GM23338 (cell line): ENCODE measurements around the gene KCTD14. TPM values are rescaled to one million over a fixed set of nuclear protein-coding genes. Genes with fewer than 3 reads are reported as not detected.

Source experiments
- ATAC-seq: fragments of 200-7000 bp; cut with Tn5 transposase; 3 replicates; pipeline ENCODE4 v1.9.1; 2020
- DNase-seq: peaks from one replicate; pipeline ENCODE4 v3.0.0-alpha.2; 2015; ENCODE audit warnings: low spot score
- H2AFZ ChIP-seq: fragments of 200-600 bp; sonication (generic); 2 replicates; pipeline ENCODE4 v1.8.0; 2016; ENCODE audit warnings: antibody characterized with exemption, mild to moderate bottlenecking, moderate library complexity
- H3F3A ChIP-seq: fragments of 200-600 bp; sonication (generic); replicated peaks from 2 replicates; pipeline ENCODE4 v1.8.0; 2017; ENCODE audit warnings: antibody characterized with exemption, mixed run types, low read depth
- H3K27ac ChIP-seq: fragments of 200-600 bp; sonication (generic); 2 replicates; pipeline ENCODE4 v1.6.1; 2016; ENCODE audit warnings: low read depth
- H3K27me3 ChIP-seq: fragments of 200-600 bp; sonication (generic); 2 replicates; pipeline ENCODE4 v1.8.0; 2016; ENCODE audit warnings: mild to moderate bottlenecking, mixed run types, moderate library complexity; ENCODE audit not compliant: insufficient read depth
- H3K36me3 ChIP-seq: fragments of 200-600 bp; sonication (generic); 2 replicates; pipeline ENCODE4 v1.8.0; 2016; ENCODE audit warnings: mild to moderate bottlenecking; ENCODE audit not compliant: insufficient read depth
- H3K4me1 ChIP-seq: fragments of 200-600 bp; sonication (generic); 2 replicates; pipeline ENCODE4 v1.8.0; 2016; ENCODE audit warnings: mild to moderate bottlenecking, moderate library complexity; ENCODE audit not compliant: insufficient read depth
- H3K4me2 ChIP-seq: fragments of 200-600 bp; sonication (generic); 2 replicates; pipeline ENCODE4 v1.7.1; 2017; ENCODE audit warnings: mixed run types
- H3K4me3 ChIP-seq: fragments of 200-600 bp; sonication (generic); 2 replicates; pipeline ENCODE4 v1.6.1; 2016; ENCODE audit warnings: mixed run types
- H3K79me2 ChIP-seq: fragments of 200-600 bp; sonication (generic); replicated peaks from 2 replicates; pipeline ENCODE4 v1.8.0; 2017; ENCODE audit warnings: mild to moderate bottlenecking; ENCODE audit not compliant: insufficient read depth
- H3K9me2 ChIP-seq: fragments of 200-600 bp; sonication (generic); 2 replicates; pipeline ENCODE4 v1.8.0; 2017; ENCODE audit not compliant: insufficient read depth
- H4K20me1 ChIP-seq: fragments of 200-600 bp; sonication (generic); replicated peaks from 2 replicates; pipeline ENCODE4 v1.8.0; 2017; ENCODE audit warnings: mild to moderate bottlenecking; ENCODE audit not compliant: insufficient read depth
- H3K27ac Mint-ChIP-seq: 2 replicates; pipeline ENCODE4 v1.8.0; 2020; ENCODE audit warnings: inconsistent platforms, mild to moderate bottlenecking, moderate library complexity, mixed read lengths
- H3K27me3 Mint-ChIP-seq: 3 replicates; pipeline ENCODE4 v1.8.0; 2022; ENCODE audit warnings: low read depth, mild to moderate bottlenecking, moderate library complexity, mixed read lengths, inconsistent platforms; ENCODE audit not compliant: insufficient read depth, poor library complexity
- H3K36me3 Mint-ChIP-seq: 3 replicates; pipeline ENCODE4 v1.8.0; 2021; ENCODE audit warnings: low read depth, mild to moderate bottlenecking, inconsistent platforms, moderate library complexity, mixed read lengths
- H3K4me1 Mint-ChIP-seq: 3 replicates; pipeline ENCODE4 v1.8.0; 2020; ENCODE audit warnings: mild to moderate bottlenecking, inconsistent platforms, mixed read lengths
- H3K4me3 Mint-ChIP-seq: 3 replicates; pipeline ENCODE4 v1.8.0; 2021; ENCODE audit warnings: moderate library complexity, mild to moderate bottlenecking, inconsistent platforms, mixed read lengths
- H3K9me3 Mint-ChIP-seq: 3 replicates; pipeline ENCODE4 v1.8.0; 2020; ENCODE audit warnings: moderate library complexity, mild to moderate bottlenecking, inconsistent platforms, mixed read lengths
- CREB1 ChIP-seq: fragments of 250-450 bp; sonication (Bioruptor Pico); IDR thresholded peaks from 2 replicates; pipeline ENCODE4 v1.5.0; 2020; ENCODE audit warnings: low read depth, mild to moderate bottlenecking, moderate library complexity
- CTCF ChIP-seq, 2 experiments: fragments of 200-600 bp in 1 of 2; sonication (generic) in 1 of 2; conservative IDR thresholded peaks; 2 replicates each; pipeline versions ENCODE4 v1.5.1 to v1.6.1; 2016 to 2017; ENCODE audit warnings: antibody characterized with exemption in 2 of 2, low read depth in 2 of 2, mild to moderate bottlenecking in 2 of 2, moderate library complexity in 1 of 2
- EZH2 ChIP-seq: fragments of 200-600 bp; sonication (generic); IDR thresholded peaks from one replicate; pipeline ENCODE4 v1.8.0; 2017; ENCODE audit warnings: antibody characterized with exemption, mild to moderate bottlenecking, low read depth; ENCODE audit not compliant: unreplicated experiment
- EZH2phosphoT487 ChIP-seq: fragments of 200-600 bp; sonication (generic); IDR thresholded peaks from one replicate; pipeline ENCODE4 v1.8.1; 2018; ENCODE audit warnings: antibody characterized with exemption; ENCODE audit not compliant: unreplicated experiment
- JUNB ChIP-seq: IDR thresholded peaks from one replicate; pipeline ENCODE4 v1.6.1; 2016; ENCODE audit warnings: antibody characterized with exemption; ENCODE audit not compliant: unreplicated experiment
- NANOG ChIP-seq: IDR thresholded peaks from 2 replicates; pipeline ENCODE4 v1.6.1; 2016; ENCODE audit warnings: antibody characterized with exemption, borderline replicate concordance
- POLR2AphosphoS5 ChIP-seq: IDR thresholded peaks from 2 replicates; pipeline ENCODE4 v1.6.1; 2016; ENCODE audit warnings: antibody characterized with exemption, low read depth
- REST ChIP-seq: IDR thresholded peaks from one replicate; pipeline ENCODE4 v1.6.1; 2018; ENCODE audit warnings: antibody characterized with exemption; ENCODE audit not compliant: unreplicated experiment
- STAT1 ChIP-seq: IDR thresholded peaks from one replicate; pipeline ENCODE4 v1.6.1; 2016; ENCODE audit warnings: antibody characterized with exemption; ENCODE audit not compliant: unreplicated experiment
- ZNF114 ChIP-seq: fragments of 250-450 bp; sonication (Bioruptor Pico); IDR thresholded peaks from 2 replicates; pipeline ENCODE4 v1.5.0; 2020; ENCODE audit warnings: mild to moderate bottlenecking, moderate library complexity
- ZNF331 ChIP-seq: fragments of 250-450 bp; sonication (Bioruptor Pico); IDR thresholded peaks from 2 replicates; pipeline ENCODE4 v1.5.0; 2020; ENCODE audit warnings: low read depth, mild to moderate bottlenecking, moderate library complexity
- ZNF462 ChIP-seq: fragments of 250-450 bp; sonication (Bioruptor Pico); IDR thresholded peaks from 2 replicates; pipeline ENCODE4 v1.5.0; 2020; ENCODE audit warnings: mild to moderate bottlenecking, moderate library complexity
- polyA plus RNA-seq: library from polyadenylated mRNA; unstranded; fragments of >200 nt; fragmentation: Nextera tagmentation; extraction: Ambion mirVana; gene quantifications from 2 replicates; pipeline ENCODE4 v1.2.1, GENCODE V29; 2016
- total RNA-seq: library from RNA; depleted of rRNA; stranded (reverse); fragments of >200 nt; shearing (Covaris generic); gene quantifications from 2 replicates; pipeline ENCODE4 v1.2.3, GENCODE V29; 2014
- TF ChIP-seq, protein P1 (sequence below): IDR thresholded peaks from 2 replicates; pipeline ENCODE4 v1.6.1; 2016; ENCODE audit warnings: antibody characterized with exemption

Gene KCTD14
- total and polyA plus RNA-seq, 2 experiments from 2014 or later, result 5.9 to 19.1 TPM

- H3K4me1 ChIP-seq, result no peaks in the 10 kb centered on the region
- peaks cover 28% of the 10 kb centered on the region for H3K36me3 Mint-ChIP-seq
- H3K9me3 Mint-ChIP-seq, result no peaks in the 10 kb centered on the region
- ATAC-seq, result no peak
- no peak overlapping the region for H3K27ac ChIP-seq
- no peak overlapping the region for H3K4me3 ChIP-seq
- TF ChIP-seq EZH2phosphoT487 (no peak), POLR2AphosphoS5 (no peak), CTCF (conservative IDR thresholded peaks at IDR 0.05; ENCODE audit: low read depth in 2 of 2) (no peak), REST (no peak), EZH2 (no peak), ZNF331 (CRISPR knock-in tag) (no peak), NANOG (no peak), JUNB (no peak), ZNF462 (CRISPR knock-in tag) (no peak), ZNF114 (CRISPR knock-in tag) (no peak), CREB1 (CRISPR knock-in tag) (no peak), STAT1 (no peak)
- TF ChIP-seq, protein P1, sequence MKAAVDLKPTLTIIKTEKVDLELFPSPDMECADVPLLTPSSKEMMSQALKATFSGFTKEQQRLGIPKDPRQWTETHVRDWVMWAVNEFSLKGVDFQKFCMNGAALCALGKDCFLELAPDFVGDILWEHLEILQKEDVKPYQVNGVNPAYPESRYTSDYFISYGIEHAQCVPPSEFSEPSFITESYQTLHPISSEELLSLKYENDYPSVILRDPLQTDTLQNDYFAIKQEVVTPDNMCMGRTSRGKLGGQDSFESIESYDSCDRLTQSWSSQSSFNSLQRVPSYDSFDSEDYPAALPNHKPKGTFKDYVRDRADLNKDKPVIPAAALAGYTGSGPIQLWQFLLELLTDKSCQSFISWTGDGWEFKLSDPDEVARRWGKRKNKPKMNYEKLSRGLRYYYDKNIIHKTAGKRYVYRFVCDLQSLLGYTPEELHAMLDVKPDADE, result no peak
- no peak overlapping the region for H2AFZ ChIP-seq
- no peaks in the 10 kb centered on the region; the same call in 1 of the 2 replicates for H3F3A ChIP-seq
- no peak overlapping the region for H3K27ac Mint-ChIP-seq
- H3K79me2 ChIP-seq, result no peaks in the 10 kb centered on the region
- H3K4me1 Mint-ChIP-seq, result no peaks in the 10 kb centered on the region
- no peak for DNase-seq
- no peaks in the 10 kb centered on the region; the same call in none of the 2 replicates for H4K20me1 ChIP-seq
- no peak overlapping the region for H3K4me3 Mint-ChIP-seq
- H3K4me2 ChIP-seq, result no peak overlapping the region
- H3K27me3 ChIP-seq, result no peaks in the 10 kb centered on the region
- H3K36me3 ChIP-seq, result peaks cover 3% of the 10 kb centered on the region; the same call in 1 of the 2 replicates
- H3K27me3 Mint-ChIP-seq, result no peaks in the 10 kb centered on the region
- H3K9me2 ChIP-seq, result no peaks in the 10 kb centered on the region
Measured at GRCh38 chr11:78066471-78066870, 43.4 kb upstream of the KCTD14 start.
